Colonic mucosa (tissue), 4 donors: ENCODE measurements around the gene OPHN1. TPM values are rescaled to one million over a fixed set of nuclear protein-coding genes. Genes with fewer than 3 reads are reported as not detected.

Experiments used
- DNase-seq: peaks from one replicate; pipeline ENCODE4 v3.0.0-alpha.2; 2020
- H3K27ac ChIP-seq: fragments of 200-600 bp; one replicate; pipeline ENCODE4 v1.8.0; 2021
- H3K27me3 ChIP-seq: fragments of 200-600 bp; one replicate; pipeline ENCODE4 v1.8.0; 2021
- H3K36me3 ChIP-seq: fragments of 200-600 bp; one replicate; pipeline ENCODE4 v1.8.0; 2021
- H3K4me1 ChIP-seq: fragments of 200-600 bp; one replicate; pipeline ENCODE4 v1.8.0; 2021; ENCODE audit warnings: mild to moderate bottlenecking
- H3K4me3 ChIP-seq: fragments of 200-600 bp; one replicate; pipeline ENCODE4 v1.8.0; 2021
- H3K9ac ChIP-seq, 2 donors: one replicate each; pipeline ENCODE4 v1.7.0; 2013; ENCODE audit warnings: control low read depth in 2 of 2, low read depth in 2 of 2, low read length in 2 of 2
- H3K9me3 ChIP-seq: fragments of 200-600 bp; one replicate; pipeline ENCODE4 v1.8.0; 2021
- intact Hi-C: fragments of 100-400 bp; cut with DNase I; formaldehyde crosslinking; loops from one replicate; pipeline ENCODE4 v1.14.1; 2022
- total RNA-seq, 2 donors: library from RNA; stranded (reverse); fragmentation: NEBNext Ultra II Directional in 1 of 2; extraction: Animal tissue kit (Norgen Biotek cat#: 25700) in 1 of 2; gene quantifications; one replicate each; pipeline ENCODE4 v1.2.1, GENCODE V29; 2021
- TF ChIP-seq, protein P1 (sequence below): fragments of 200-600 bp; IDR thresholded peaks from one replicate; pipeline ENCODE4 v1.8.0; 2022; ENCODE audit warnings: antibody characterized with exemption, mild to moderate bottlenecking
- donor health status: healthy.
- donor health status: DM: no; HTN: no; CAD: no.
- donor health status: DM: no; HTN: no; CAD: no.

The OPHN1 gene
- total RNA-seq, 2 donors from 2014 or later: 4.8 to 6.8 TPM

DNA sequence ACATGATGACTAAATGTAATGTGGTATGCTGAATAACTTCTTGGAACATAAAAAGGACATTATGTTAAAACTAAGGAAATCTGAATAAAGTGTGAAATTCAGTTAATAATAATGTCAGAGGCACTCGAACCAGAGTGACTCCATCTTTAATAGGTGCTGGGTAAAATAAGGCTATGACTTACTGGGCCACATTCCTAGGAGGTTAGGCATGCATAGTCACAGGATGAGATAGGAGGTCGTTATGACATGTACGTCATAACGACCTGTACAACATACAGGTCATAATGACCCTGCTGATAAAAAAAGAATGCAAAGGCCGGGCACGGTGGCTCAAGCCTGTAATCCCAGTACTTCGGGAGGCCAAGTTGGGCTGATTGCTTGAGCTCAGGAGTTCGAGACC is 28.9 kb upstream of the OPHN1 start:
- Histone ChIP-seq H3K9ac (no peak overlapping the region), H3K27me3 (no peaks in the 10 kb centered on the region), H3K36me3 (no peaks in the 10 kb centered on the region), H3K4me1 (no peaks in the 10 kb centered on the region), H3K9me3 (no peaks in the 10 kb centered on the region), H3K27ac (no peak overlapping the region), H3K4me3 (no peak overlapping the region)
- TF ChIP-seq, protein P1, sequence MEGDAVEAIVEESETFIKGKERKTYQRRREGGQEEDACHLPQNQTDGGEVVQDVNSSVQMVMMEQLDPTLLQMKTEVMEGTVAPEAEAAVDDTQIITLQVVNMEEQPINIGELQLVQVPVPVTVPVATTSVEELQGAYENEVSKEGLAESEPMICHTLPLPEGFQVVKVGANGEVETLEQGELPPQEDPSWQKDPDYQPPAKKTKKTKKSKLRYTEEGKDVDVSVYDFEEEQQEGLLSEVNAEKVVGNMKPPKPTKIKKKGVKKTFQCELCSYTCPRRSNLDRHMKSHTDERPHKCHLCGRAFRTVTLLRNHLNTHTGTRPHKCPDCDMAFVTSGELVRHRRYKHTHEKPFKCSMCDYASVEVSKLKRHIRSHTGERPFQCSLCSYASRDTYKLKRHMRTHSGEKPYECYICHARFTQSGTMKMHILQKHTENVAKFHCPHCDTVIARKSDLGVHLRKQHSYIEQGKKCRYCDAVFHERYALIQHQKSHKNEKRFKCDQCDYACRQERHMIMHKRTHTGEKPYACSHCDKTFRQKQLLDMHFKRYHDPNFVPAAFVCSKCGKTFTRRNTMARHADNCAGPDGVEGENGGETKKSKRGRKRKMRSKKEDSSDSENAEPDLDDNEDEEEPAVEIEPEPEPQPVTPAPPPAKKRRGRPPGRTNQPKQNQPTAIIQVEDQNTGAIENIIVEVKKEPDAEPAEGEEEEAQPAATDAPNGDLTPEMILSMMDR: no peak
- no peak for DNase-seq
- intact Hi-C loops: no loop called here

DNA sequence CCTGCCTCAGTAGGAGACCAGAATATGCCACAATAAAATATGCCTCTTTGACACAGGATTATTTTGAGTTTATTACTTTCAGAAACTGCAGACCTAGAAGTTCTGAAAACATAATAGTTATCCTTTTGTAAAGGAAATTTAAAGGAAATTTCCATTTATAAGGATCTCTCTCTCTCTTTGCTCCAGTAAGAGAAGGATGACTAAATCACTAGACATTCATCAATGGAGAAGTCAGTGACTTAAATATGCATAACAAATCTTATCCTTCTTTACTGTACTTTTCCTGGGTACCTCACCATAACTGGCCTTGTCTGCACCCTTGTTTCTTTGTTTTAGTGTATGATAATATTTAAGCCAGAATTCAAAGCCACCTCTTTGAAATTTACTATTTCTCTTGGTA is 28.3 kb upstream of the OPHN1 start:
- Histone ChIP-seq H3K4me1 (no peaks in the 10 kb centered on the region), H3K9ac (no peak overlapping the region), H3K27me3 (no peaks in the 10 kb centered on the region), H3K27ac (no peak overlapping the region), H3K36me3 (no peaks in the 10 kb centered on the region), H3K9me3 (no peaks in the 10 kb centered on the region), H3K4me3 (no peak overlapping the region)
- intact Hi-C loops: no loop called here
- TF ChIP-seq, protein P1: no peak
- no peak for DNase-seq

DNA sequence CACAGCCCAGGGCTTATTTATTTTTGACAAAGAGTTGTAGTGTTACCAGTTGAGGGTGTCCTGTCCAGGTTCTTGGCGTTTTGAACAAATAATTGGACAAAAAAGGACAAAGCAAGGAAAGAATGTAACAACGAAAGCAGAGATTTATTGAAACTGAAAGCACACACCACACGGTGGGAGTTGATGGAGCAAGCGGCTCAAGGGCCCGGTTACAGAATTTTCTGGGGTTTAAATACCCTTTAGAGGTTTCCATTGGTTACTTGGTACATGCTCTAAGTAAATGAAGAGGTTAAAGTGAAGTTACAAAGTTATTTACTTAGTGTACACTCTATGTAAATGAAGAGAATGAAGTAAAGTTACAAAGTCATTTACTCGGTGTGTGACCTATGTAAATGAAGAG is 27.8 kb upstream of the OPHN1 start:
- Histone ChIP-seq H3K36me3 (no peaks in the 10 kb centered on the region), H3K9ac (no peak overlapping the region), H3K4me1 (no peaks in the 10 kb centered on the region), H3K27ac (no peak overlapping the region), H3K9me3 (no peaks in the 10 kb centered on the region), H3K27me3 (no peaks in the 10 kb centered on the region), H3K4me3 (no peak overlapping the region)
- no peak for DNase-seq
- intact Hi-C loops: no loop called here
- TF ChIP-seq, protein P1: no peak

DNA sequence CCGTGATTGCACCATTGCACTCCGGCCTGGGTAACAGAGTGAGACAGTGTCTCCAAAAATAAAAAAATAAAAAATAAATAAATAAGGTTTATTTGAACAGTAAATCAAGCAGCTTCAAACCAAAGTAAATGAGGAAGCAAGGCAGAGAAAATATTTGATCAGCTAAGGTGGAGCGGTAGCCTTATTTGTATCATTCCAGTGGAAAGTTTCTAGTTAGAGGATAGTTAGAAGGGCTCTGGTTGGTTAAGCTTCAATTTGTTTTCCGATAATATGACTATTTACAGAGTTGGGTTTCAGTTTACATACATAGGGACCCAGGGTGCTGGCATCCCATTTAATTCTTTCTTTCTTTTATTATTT is 21.8 kb upstream of the OPHN1 start:
- DNase-seq: no peak
- TF ChIP-seq, protein P1: no peak
- Histone ChIP-seq H3K4me1 (no peaks in the 10 kb centered on the region), H3K4me3 (no peak overlapping the region), H3K27me3 (no peaks in the 10 kb centered on the region), H3K36me3 (no peaks in the 10 kb centered on the region), H3K9me3 (no peaks in the 10 kb centered on the region), H3K9ac (no peak overlapping the region), H3K27ac (no peak overlapping the region)
- intact Hi-C loops: no loop called here

DNA sequence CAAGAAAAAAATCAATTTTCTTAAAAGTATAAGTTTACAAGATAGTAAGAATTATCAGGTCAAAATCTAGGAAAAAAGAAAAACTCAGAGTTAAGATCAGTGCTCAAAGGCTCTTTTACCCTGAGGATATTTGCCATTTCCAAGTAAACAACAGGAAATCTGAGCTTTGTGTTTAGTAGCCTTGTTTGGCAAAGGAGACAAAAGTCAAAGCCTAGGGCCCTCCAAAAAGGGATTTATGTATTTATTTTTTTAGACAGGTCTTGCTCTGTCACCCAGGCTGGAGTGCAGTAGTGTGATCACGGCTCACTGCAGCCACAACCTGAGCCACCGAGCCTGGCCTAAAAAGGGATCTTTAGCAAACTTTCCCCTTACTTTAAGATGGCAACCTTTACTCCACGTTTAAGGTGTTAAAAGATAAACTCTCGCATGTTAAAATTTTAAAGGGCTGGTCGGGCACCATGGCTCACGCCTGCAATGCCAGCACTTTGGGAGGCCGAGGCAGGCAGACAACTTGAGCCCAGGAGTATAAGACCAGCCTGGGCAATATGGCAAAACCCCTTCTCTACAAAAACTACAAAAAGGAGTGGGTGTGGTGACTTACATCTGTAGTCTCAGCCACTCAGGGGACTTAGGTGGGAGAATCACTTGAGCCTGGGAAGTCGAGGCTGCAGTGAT is 21.3 kb upstream of the OPHN1 start:
- Histone ChIP-seq H3K4me1 (no peaks in the 10 kb centered on the region), H3K9ac (no peak overlapping the region), H3K27ac (no peak overlapping the region), H3K9me3 (no peaks in the 10 kb centered on the region), H3K4me3 (no peak overlapping the region), H3K36me3 (no peaks in the 10 kb centered on the region), H3K27me3 (no peaks in the 10 kb centered on the region)
- TF ChIP-seq, protein P1: no peak
- intact Hi-C loops: no loop called here
- DNase-seq: no peak
